Epithelial cell of prostate (primary cell): ENCODE measurements around the gene MRPL37.
"Not testable (repeated sequence)": the region's sequence is repeated elsewhere in the genome, so short reads cannot be mapped to it uniquely, and the experiment has no call there.

Source experiments
- DNase-seq: peaks from one replicate; pipeline ENCODE4 v3.0.0-alpha.2; 2011; ENCODE audit warnings: low read depth, low spot score
- H3K27ac ChIP-seq: fragments of 450-650 bp; 2 replicates; pipeline ENCODE4 v1.5.1; 2017; ENCODE audit warnings: mild to moderate bottlenecking

Gene MRPL37

DNA sequence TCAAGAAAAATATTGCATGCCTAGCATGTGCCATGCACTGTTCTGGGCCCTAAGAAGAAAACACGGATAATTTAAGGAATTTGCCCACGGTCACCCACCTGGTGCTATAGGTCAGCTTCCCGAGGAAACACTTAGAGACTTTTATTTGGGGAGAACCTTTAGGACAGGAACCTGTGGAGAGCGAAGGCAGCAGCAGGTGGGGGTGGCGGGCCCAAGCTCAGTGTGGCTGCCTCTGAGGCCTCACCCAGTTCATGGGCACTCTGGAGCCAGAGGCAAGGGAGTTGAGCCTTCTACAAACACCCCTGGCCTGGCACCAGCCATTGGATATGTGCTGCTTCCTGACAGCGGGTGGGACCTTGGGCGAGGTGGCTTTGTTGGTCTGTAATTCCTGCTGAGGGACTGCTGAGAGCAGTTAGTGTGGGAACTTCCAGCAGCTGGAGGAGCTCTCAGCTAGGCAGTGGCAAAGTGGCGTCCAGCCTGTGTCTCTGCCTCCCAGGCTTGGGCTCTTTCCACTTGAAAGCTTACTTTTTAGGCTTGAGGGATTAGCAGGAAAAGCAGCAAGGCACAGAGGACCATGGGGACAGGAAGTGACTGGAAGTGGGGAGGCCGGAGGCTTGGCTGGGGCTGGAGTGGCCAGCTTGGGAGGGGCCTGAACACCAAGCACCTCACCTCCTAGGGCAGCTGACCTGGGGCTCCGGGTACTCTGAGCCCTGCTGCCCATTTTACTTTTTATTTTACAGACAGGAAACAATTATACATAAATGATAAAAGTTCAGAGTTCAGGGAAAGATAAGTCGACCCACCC is 19.1 kb downstream of the MRPL37 start:
- no peak for DNase-seq
- no peak overlapping the region for H3K27ac ChIP-seq

DNA sequence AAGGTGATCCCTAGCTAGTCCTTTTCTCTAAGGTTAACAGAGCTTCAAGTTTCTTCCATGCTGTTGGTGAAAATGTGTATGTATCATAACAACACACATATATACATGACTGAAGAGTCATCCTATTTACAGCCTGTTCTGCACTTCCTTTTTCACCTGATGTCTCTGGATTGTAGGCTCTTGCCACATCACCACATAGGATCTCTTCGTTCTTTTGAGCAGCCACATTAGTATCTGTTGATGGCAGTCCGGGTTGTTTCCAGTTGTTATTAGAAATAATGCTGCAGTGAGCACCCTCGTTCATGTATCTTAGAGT is 19.7 kb downstream of the MRPL37 start:
- no peak overlapping the region for H3K27ac ChIP-seq
- no peak for DNase-seq

DNA sequence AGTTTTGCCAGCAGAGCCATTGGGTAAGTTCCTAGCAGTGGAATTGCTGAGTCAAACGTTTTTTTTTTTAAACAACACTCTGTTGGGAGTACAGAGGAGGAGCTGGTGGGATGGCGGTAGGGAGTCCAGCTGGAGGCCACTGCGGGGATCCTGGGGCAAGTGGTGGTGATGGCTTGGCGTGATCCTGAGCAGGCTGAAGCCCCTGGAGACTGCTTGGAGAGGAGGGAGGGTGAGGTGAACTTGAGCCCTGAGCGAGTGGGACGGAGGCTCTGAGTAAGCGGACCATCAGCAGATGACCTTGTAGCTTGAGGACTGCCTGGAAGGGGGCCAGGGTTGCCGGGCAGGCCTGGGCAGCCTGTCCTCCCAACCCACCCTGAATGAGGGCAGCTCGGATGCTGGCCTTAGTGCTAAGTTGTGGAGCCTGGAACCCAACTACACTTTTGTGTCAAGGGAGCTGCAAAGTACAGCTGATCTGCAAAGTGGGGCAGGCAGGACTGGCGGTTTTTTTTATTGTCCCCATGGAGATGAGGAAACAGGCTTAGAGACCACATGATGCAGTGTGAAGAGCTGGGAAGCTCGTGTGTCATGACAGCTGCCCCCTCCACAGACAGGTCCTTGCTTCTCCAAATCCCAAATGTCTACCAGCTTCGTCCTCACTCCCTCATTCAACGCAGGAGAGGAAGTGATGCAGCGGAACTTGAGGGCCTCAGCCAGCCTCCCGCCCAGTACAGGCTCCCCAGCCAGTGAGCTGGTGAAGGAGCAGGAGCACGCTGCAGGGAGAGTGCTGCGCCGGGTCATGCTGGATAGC is 20.2 kb downstream of the MRPL37 start:
- DNase-seq = no peak
- H3K27ac ChIP-seq = no peak overlapping the region

DNA sequence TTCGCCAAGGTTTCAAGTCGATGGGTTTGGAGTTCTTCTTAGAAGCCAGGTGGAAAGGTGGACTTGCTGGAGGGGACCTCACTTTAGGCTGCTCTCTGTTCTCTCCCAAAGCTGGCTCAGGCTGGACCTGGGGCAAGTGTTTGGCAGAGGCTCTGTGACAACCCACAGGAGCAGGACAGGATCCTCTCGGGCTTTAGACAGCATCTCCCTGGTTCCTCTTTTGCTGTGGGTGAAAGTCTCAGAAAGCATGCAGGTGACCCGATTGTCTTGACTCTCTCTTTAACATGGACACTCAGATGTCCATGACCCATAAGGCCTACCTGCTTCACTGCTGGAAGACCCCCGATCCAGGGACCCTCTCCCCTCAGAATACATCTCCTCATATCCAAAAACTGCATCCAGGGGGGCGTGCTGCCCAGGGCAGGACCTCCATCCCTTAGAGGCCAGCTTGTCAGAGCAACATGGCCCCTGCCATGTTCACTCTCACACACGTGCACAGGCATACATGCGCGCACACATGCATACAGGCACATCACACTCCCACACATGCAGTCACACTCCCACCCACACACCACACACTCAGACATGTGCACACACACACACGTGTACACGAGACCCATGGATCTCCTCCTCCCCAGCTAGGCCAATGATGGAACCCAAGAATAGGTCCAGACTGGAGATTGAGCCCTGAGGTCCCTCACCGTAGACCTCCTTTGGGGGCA is 21.3 kb downstream of the MRPL37 start:
- H3K27ac ChIP-seq = no peak overlapping the region
- no peak for DNase-seq

DNA sequence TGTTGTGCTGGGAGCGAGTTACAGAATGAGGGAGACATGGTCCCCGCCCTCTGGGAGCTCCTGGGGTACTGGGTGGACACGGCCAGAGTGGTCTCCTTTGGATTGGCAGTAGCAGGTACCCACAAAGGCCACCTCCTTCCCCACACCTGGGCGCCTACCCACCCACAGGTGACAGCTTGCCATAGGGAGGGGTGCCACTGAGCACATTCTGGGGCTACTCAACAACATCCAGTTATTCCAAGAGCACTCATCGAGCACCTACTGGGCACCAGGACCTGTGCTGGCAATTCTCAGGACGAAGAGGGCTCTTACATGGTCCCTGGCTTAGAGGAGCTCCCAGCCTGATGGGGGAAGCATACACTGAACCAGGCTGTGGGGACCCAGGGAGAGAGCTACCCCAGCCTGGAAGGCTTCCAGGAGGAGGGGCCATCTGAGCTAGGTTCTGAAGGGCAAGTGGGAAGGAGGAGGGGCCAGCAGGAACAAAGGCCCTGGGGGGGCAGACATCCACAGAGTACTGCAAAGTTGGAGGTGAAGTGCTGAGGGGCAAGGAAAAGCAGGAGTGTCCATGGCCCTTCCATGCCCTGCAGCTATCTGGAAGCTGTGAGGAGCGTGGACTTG is 22.0 kb downstream of the MRPL37 start:
- no peak overlapping the region for H3K27ac ChIP-seq
- DNase-seq = no peak

DNA sequence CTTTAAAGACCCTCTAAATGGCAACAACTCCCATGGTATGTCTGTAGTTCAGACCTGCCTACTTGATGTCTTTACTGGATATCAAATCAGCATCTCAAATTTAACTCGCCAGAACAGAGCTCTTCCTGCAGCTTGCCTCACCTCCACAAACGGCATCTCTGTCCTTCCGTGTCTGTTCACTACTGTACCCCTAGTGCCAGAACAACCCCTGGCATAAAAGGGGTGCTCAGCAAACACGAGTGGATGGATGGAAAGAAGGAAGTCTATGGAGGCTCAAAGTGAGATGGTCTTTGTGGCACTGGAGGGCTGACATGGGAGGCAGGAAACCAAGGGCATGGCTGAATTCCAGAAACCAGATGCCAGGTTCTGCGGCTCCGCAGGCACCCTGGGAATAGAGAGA is 22.7 kb downstream of the MRPL37 start:
- no peak for DNase-seq
- no peak overlapping the region for H3K27ac ChIP-seq

DNA sequence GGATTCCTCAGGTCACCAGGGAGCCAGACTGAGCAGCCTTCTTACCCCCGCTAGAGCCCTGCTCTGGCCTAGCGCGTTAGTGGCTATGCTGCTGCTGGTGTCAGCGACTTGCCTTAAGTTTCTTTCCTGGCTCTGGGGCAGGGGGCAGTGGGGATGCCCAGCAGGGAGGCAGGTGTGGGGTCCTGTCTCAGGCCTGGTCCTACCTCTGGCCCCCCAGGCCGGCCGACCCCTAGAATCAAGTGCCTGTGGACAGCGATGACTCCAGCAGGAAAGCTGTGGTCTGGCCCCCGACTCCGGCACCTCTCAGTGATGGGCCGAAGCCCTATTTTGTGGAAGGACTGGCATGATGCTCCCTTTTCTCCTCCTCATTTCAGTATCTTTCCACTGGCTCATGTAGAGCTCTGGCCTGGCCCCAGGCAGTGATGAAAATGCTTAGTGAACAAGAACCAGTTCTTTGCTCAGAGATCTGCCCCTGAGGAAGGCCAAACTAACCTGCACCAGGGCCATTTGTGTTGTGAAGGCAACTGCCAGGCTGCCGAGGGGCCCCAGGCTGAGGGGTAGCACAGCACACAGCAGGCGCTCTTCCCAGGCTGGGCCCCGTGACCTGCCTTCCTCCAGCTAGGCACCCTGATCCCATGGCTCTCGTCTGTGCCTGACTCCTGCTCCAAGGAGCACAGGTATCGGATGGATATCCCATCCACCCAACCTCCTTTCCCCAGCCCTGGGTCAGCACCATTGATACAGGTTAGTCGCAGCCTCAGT is 23.7 kb downstream of the MRPL37 start:
- DNase-seq = no peak
- H3K27ac ChIP-seq = no peak overlapping the region

DNA sequence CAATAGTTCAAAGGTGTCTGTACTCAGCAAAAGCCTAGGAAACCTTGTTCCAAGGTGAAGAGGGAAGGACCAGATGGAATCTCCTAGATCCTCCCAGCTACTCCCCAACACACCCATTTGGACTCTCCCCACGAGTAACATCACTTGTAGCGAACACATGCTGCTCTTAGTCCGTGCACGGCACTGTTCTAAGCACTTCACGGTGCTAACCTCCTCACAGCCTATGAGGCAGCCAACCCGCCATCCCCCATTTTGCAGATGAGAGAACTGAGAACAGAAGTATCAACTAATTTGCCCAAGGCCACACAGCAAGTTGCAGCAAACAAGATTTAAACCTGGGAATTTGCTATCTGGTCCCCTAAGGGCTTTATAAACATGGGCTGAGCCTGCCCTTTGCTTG is 24.3 kb downstream of the MRPL37 start:
- H3K27ac ChIP-seq = no peak overlapping the region
- DNase-seq = no peak

DNA sequence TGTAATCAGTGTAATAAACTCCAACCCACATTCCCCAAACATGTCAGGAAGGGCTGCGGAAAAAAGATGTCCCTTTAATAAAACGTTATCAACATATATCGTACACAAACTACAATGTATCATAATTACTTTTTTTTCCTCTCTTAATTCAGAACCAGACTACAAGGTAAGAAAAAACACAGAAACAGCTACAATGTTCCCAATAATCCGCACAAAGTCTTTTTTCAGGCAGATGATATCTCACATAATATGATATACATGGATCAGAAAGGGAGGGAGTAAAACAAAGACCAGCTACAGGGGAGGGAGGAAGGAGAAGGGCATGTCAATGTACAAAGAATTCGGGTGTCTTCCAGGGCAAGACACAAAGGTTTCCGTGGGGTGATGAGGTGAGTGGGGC is 25.4 kb downstream of the MRPL37 start:
- DNase-seq = no peak
- H3K27ac ChIP-seq = no peak overlapping the region

DNA sequence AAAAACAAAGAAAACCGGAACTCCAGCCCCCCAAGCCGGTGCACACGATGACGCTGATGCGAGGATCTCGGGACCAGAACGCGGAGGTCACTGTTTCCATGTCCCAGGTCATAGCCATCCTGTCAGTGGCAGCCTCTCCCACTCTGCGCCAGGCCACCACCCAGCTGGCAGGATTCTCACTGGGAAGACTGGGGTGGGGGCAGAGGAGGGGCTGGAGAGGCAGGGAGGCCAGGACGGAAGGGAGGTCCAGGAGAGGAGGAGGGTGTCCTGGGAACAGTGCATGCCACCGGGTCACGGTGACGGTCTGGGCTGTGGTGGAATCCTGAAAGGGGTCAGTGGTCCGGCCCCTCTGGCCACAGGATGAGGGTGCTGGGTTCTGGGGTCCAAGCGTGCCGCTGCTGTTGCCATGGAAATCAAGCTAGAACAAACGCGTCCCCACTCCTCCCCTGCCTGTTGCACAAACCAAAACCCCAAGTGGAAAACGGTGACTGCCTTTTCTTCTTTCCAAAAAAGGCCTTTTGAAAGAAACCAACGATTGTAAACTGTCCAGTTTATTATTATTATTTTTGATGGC is 26.1 kb downstream of the MRPL37 start:
- H3K27ac ChIP-seq = no peak overlapping the region
- DNase-seq = no peak

DNA sequence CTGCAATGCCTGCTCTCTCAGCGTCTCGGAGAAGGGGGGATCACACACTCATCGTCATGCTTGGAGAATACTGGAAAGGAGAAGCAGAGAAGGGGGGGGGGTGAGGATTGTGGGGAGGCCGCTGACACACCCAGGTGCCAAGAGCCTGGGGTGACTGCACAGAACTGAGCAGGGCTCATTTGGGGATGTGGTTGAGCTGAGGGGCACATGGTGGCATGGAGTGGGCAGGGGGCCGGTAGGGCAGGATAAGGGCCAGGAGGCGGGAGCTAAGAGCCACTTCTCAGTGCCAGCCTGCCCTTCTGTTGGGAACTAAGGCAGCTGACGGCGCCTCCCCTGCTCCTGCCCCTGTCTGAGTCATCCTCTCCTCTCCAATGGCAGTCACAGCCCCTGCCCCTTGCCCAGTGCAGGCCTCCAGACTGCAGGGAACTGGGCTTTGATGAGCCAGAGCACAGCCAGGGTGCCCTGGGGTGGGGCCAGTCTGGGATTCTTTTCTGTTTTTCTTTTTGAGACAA is 27.2 kb downstream of the MRPL37 start:
- DNase-seq = no peak
- no peak overlapping the region for H3K27ac ChIP-seq

DNA sequence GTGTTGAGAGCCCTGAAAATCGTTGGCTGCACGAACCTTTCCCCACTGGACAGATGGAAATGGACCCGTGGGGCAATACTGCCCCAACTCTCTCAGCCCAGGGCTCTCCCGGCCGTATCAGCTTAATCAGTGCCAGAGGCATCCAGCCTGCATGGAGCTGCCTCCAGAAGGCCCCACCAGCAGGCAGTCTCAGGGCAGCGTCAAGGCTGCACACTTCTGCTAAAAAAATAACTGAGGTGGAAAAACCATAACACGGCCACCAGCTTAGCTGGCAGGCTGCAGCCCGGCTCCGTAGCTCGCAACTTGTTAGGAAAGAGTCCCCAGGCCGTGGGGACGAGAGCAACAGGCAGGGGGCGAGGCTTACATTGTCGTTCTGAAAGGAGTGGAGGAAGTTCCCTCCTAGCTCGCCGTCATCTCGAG is 27.9 kb downstream of the MRPL37 start:
- H3K27ac ChIP-seq = no peak overlapping the region
- DNase-seq = no peak

DNA sequence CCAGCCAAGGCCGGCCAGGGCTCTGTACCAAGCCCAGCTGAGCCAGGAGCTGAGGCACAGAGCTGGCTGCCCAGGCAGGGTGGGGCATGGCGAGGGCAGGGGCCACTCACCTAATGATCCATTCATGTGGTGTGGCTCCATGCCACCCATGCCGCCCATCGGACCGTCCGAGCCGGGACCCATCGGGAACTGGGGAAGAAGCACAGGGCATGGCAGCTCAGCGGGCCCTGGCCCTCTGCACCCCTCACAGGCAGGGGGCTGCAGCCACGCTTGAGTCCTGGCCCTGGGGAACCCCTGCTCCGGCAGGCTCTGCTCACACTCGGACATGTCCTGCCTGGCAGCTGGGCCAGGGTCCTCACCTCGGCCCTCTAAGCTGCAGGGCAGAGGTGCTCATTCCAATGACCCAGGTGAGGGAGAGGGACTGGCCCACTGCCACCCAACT is 28.7 kb downstream of the MRPL37 start:
- DNase-seq = no peak
- H3K27ac ChIP-seq = no peak overlapping the region

DNA sequence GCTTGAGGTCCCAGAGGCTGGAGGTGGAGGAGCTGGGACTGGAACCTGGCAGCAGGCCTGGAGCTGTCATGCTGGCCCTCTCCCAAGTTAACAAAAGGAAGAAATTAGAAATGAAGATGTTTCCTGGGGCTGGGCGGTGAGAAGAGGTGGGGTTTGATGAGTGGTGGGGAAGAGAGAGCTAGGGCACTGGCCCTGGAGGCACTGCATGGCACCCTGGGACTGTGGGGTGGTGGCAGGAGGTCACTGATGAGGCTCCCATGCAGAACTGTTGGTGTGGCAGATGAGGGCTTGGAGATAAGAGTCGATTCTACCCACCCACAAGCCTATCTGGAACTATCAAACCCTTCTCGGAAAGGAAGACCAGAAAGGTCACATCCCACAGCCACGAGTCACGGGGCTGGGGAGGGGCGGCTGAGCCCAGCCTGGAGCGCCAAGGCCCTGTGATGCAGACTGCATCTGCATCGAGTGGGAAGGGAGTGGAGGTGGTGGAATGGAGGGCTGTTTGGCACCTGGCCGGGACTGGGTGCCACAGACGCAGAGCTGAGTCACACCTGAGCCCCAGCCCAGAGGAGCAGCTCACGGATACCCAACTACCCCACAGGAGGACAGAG is 29.4 kb downstream of the MRPL37 start:
- DNase-seq = no peak
- H3K27ac ChIP-seq = no peak overlapping the region

DNA sequence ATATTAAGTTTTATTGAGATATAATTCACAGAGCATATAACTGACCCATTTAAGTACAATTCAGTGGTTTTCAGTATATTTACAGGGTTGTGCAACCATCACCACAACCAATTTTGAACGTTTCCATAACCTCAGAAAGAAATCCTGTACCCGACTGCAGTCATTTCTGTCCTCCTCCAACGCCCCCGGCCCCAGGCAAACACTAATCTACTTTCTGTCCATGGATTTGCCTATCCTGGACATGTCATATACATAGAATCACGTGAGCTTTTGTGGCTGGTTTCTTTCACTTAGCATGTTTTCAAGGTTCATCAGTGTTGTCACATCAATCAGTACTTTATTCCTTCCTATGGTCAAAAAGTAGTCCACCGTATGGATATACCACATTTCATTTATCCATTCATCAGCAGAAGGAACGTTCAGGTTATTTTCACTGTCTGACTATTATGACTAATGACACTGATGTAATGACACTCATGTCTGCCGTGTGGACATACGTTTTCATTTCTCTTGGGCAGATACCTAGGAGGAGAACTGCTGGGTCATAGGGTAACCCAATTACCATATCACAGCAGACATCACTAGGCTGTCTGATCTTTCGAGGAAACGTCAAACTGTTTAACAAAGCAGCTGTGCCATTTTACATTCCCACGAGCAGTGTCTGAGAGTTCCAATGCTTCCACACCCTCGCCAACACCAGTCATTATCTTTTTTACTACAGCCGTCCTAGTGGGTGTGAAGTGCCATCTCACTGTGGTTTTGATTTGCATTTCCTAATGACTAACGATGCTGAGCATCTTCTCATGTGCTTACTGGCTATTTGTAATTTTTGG is 30.8 kb downstream of the MRPL37 start:
- H3K27ac ChIP-seq = no peak overlapping the region

DNA sequence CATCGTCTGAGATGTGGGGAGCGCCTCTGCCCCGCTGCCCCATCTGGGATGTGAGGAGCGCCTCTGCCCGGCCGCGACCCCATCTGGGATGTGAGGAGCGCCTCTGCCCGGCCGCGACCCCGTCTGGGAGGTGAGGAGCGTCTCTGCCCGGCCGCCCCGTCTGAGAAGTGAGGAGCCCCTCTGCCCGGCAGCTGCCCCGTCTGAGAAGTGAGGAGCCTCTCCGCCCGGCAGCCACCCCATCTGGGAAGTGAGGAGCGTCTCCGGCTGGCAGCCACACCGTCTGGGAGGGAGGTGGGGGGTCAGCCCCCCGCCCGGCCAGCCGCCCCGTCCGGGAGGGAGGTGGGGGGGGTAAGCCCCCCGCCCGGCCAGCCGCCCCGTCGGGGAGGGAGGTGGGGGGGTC is 33.2 kb downstream of the MRPL37 start:
- not testable (repeated sequence) for DNase-seq, H3K27ac ChIP-seq

More for the DNA sequence above, 30.8 kb downstream of the MRPL37 start:
- DNase-seq = no peak

DNA sequence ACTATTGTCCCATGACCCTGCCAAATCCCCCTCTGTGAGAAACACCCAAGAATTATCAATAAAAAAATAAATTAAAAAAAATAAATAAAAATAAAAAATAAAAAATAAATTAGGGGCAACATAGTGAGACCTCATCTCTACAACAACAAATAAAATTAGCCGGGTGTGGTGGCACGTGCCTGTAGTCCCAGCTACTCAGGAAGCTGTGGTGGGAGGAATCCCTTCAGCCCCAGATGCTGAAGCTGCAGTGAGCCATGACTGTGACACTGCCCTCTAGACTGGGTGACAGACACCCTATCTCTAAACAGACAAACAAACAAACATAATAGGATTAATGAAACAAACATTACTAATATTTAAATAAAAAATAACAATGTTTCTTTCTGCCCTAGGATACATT is 34.3 kb downstream of the MRPL37 start:
- no peak overlapping the region for H3K27ac ChIP-seq
- DNase-seq = no peak

DNA sequence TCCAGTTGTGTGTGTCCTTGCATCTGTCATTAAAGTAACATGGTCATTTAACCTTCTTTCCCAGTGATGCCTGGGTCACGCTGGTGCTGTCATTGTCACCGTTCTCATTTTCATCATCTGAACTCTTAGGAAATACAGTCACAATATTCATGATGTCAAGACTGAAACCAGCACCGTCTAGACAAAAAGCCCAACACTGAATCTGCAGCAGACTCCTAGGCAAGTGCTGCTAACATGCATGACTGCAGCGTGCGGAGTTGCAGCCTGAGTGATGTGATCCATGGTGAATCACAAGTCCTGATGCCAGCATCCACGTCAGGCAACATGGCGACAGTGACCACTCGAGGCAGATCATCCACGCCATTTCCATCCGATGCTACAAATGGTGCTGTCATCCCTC is 37.6 kb downstream of the MRPL37 start:
- no peak overlapping the region for H3K27ac ChIP-seq
- DNase-seq = no peak
